ENCODE measurements around the gene GPR160. TPM values are rescaled to one million over a fixed set of nuclear protein-coding genes. Genes with fewer than 3 reads are reported as not detected.
A peak's percentile ranks its signal among the peaks of the same experiment; 100 is the strongest.

Gene GPR160, protein sequence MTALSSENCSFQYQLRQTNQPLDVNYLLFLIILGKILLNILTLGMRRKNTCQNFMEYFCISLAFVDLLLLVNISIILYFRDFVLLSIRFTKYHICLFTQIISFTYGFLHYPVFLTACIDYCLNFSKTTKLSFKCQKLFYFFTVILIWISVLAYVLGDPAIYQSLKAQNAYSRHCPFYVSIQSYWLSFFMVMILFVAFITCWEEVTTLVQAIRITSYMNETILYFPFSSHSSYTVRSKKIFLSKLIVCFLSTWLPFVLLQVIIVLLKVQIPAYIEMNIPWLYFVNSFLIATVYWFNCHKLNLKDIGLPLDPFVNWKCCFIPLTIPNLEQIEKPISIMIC
- total RNA-seq (0.50 and 0.51 TPM in 2 replicates), polyA plus RNA-seq (0.56 and 0.58 TPM in 2 replicates), polyA minus RNA-seq (ENCODE audit: low replicate concordance) (not detected in 2 replicates)
- polyA plus RNA-seq (2012), result 0.29 and 0.36 TPM in 2 replicates

DNA sequence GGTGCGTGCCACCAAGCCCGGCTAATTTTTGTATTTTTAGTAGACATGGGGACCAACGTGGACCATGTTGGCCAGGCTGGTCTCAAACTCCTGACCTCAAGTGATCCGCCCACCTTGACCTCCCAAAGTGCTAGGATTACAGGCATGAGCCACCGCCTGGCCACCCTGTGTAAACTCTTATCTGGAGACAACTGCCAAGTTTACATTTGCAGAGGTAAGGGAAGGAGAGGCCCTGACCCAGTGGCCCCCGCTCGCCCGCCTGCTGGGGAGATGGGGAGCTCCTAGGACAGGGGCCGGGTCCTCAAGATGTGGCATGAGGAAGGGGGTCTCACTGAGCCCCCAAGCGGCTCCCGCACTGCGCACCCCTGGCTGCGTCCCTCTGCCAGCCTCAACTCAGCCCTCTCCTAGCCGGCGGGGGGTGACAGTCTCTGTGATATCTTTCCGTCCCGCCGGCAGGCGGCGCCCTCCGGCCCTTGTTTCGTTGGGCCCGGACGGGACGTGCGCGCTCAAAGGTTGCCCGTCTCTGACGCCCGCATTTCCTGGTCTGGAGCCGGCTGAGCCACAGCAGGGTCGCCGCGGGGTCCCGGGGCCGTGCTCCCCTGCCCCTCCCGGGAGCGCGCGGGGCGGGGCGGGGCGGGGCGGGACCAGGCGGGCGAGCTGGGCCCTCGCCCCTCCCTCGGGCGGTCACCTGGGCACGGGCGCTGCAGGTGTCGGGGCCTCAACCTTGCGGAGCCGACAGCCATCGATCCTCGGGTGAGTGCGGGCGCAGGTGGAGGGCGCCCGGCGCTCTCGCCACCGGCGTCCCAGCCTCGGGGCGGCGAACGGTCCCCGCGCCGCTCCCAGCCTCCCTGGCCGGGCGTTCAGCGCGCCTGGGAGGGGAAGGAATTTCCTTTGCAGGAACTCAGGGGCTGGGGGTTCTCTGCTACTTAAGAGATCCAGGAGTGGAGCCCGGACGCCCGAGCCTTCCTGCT is at the start of gene GPR160:
Gene GPR160, plus strand, starts transcription at position 533 of the 971 bp plus-strand sequence. CDS start 45,978 bp downstream, outside the sequence.
- Histone ChIP-seq H3K27me3 (ENCODE audit: control insufficient read depth, insufficient read depth, low read length) (peaks cover 26% of the 10 kb centered on the region), H3K27ac (ENCODE audit: insufficient read depth, low read length) (no peak within 1 kb of the TSS), H3K4me3 (replicated peaks in 1 of 4; ENCODE audit: control extremely low read depth in 1 of 4, insufficient read depth in 1 of 4, low read depth in 3 of 4, low read length in 4 of 4) (peak within 1 kb of the TSS; percentile 26 to 57 (median 48)), H3K36me3 (ENCODE audit: control insufficient read depth, insufficient read depth, low read length) (no peaks in the 10 kb centered on the region), H2AFZ (ENCODE audit: low read length) (no peak within 1 kb of the TSS), H3K4me1 (ENCODE audit: control insufficient read depth, extremely low read depth, insufficient read depth, low read length) (no peaks in the 10 kb centered on the region), H3K79me2 (ENCODE audit: control insufficient read depth, insufficient read depth, low read length) (no peaks in the 10 kb centered on the region), H3K4me2 (ENCODE audit: extremely low read depth, insufficient read depth, low read length) (peak within 1 kb of the TSS; percentile 80), H3K9ac (ENCODE audit: insufficient read depth, low read length) (no peak within 1 kb of the TSS), H4K20me1 (ENCODE audit: control insufficient read depth, extremely low read depth, insufficient read depth, low read length) (no peaks in the 10 kb centered on the region), H3K9me3 (ENCODE audit: control insufficient read depth, insufficient read depth, low read depth, low read length) (no peaks in the 10 kb centered on the region)
- no peak for TF ChIP-seq EZH2 (IDR thresholded peaks at IDR 0.05; ENCODE audit: low read length, missing control alignments)
- TF ChIP-seq, protein P1, sequence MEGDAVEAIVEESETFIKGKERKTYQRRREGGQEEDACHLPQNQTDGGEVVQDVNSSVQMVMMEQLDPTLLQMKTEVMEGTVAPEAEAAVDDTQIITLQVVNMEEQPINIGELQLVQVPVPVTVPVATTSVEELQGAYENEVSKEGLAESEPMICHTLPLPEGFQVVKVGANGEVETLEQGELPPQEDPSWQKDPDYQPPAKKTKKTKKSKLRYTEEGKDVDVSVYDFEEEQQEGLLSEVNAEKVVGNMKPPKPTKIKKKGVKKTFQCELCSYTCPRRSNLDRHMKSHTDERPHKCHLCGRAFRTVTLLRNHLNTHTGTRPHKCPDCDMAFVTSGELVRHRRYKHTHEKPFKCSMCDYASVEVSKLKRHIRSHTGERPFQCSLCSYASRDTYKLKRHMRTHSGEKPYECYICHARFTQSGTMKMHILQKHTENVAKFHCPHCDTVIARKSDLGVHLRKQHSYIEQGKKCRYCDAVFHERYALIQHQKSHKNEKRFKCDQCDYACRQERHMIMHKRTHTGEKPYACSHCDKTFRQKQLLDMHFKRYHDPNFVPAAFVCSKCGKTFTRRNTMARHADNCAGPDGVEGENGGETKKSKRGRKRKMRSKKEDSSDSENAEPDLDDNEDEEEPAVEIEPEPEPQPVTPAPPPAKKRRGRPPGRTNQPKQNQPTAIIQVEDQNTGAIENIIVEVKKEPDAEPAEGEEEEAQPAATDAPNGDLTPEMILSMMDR (conservative IDR thresholded peaks at IDR 0.05 in 1 of 2, IDR thresholded peaks at IDR 0.05 in 1 of 2; ENCODE audit: low read depth in 1 of 2, low read length in 2 of 2), result peak; percentile 62 to 64
- peak; percentile 14 to 33 for DNase-seq (ENCODE audit: low read depth in 2 of 2)

DNA sequence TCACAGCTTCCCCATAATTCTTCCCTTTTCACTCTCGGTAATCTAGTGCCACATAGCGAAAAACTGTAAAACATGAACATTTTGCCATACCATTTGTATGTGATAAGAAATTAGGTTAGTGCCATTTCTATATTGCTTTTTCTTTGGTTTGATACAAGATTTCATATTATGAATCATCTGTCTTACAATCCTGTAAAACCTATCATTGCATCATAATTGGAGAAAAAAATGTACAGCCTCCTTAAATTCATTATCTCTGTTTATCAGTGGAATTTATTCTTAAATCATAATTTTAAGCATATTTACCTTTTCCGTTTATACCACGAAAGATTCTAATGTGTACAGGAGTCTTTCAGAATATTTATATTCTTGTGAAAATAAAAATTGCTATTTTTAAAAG is 47.4 kb upstream of the GPR160 start:
- peaks cover 5% of the 10 kb centered on the region for H3K36me3 ChIP-seq (ENCODE audit: control insufficient read depth, insufficient read depth, low read length)
- no peaks in the 10 kb centered on the region for H3K4me1 ChIP-seq (ENCODE audit: control insufficient read depth, extremely low read depth, insufficient read depth, low read length)

More for the DNA sequence above, 47.4 kb upstream of the GPR160 start:
- TF ChIP-seq, protein P1 (conservative IDR thresholded peaks at IDR 0.05 in 1 of 2, IDR thresholded peaks at IDR 0.05 in 1 of 2; ENCODE audit: low read depth in 1 of 2, low read length in 2 of 2), result no peak
- no peak for TF ChIP-seq EZH2 (IDR thresholded peaks at IDR 0.05; ENCODE audit: low read length, missing control alignments)
- no peaks in the 10 kb centered on the region for H4K20me1 ChIP-seq (ENCODE audit: control insufficient read depth, extremely low read depth, insufficient read depth, low read length)
- H3K79me2 ChIP-seq (ENCODE audit: control insufficient read depth, insufficient read depth, low read length), result no peaks in the 10 kb centered on the region
- DNase-seq (ENCODE audit: low read depth in 2 of 2), result no peak
- no peak overlapping the region for H2AFZ ChIP-seq (ENCODE audit: low read length)
- H3K27me3 ChIP-seq (ENCODE audit: control insufficient read depth, insufficient read depth, low read length), result no peaks in the 10 kb centered on the region
- no peaks in the 10 kb centered on the region for H3K9me3 ChIP-seq (ENCODE audit: control insufficient read depth, insufficient read depth, low read depth, low read length)
- H3K4me3 ChIP-seq (replicated peaks in 1 of 4; ENCODE audit: control extremely low read depth in 1 of 4, insufficient read depth in 1 of 4, low read depth in 3 of 4, low read length in 4 of 4), result no peak overlapping the region
- H3K4me2 ChIP-seq (ENCODE audit: extremely low read depth, insufficient read depth, low read length), result no peak overlapping the region
- no peak overlapping the region for H3K27ac ChIP-seq (ENCODE audit: insufficient read depth, low read length)
- H3K9ac ChIP-seq (ENCODE audit: insufficient read depth, low read length), result no peak overlapping the region
